Left lung (tissue), 10 donors: ENCODE measurements around the gene NUP93. TPM values are rescaled to one million over a fixed set of nuclear protein-coding genes. Genes with fewer than 3 reads are reported as not detected.

Experiments
- ATAC-seq: fragments of 200-7000 bp; cut with Tn5 transposase; one replicate; pipeline ENCODE4 v1.9.1; 2020; ENCODE audit warnings: moderate library complexity
- DNase-seq, 4 donors: peaks; one replicate each; pipeline ENCODE4 v3.0.0-alpha.2; 2013 to 2020
- H3K27ac ChIP-seq, 2 donors: fragments of 200-600 bp; sonication (generic) in 1 of 2; one replicate each; pipeline versions ENCODE4 v1.5.0 to v1.8.0; 2020 to 2021
- H3K27me3 ChIP-seq, 2 donors: fragments of 200-600 bp; sonication (generic) in 1 of 2; one replicate each; pipeline versions ENCODE4 v1.5.0 to v1.8.0; 2020 to 2021
- H3K36me3 ChIP-seq, 2 donors: fragments of 200-600 bp; sonication (generic) in 1 of 2; one replicate each; pipeline versions ENCODE4 v1.5.0 to v1.8.0; 2020 to 2021
- H3K4me1 ChIP-seq, 2 donors: fragments of 200-600 bp; one replicate each; pipeline ENCODE4 v1.8.0; 2021
- H3K4me3 ChIP-seq, 2 donors: fragments of 200-600 bp; sonication (generic) in 1 of 2; one replicate each; pipeline versions ENCODE4 v1.5.0 to v1.8.0; 2020 to 2021; ENCODE audit warnings: mild to moderate bottlenecking in 1 of 2
- H3K9me3 ChIP-seq, 2 donors: fragments of 200-600 bp; sonication (generic) in 1 of 2; one replicate each; pipeline versions ENCODE4 v1.5.0 to v1.8.0; 2020 to 2021
- CTCF ChIP-seq, 2 donors: fragments of 200-600 bp; sonication (generic) in 1 of 2; IDR thresholded peaks; one replicate each; pipeline versions ENCODE4 v1.5.0 to v1.8.0; 2021; ENCODE audit warnings: antibody characterized with exemption in 2 of 2
- intact Hi-C, 2 donors: fragments of 100-400 bp; cut with DNase I; formaldehyde crosslinking; loops; one replicate each; pipeline versions ENCODE4 v1.11.2 to v1.14.2; 2022
- polyA plus RNA-seq, 6 donors: library from polyadenylated mRNA; unstranded; fragments of 120-200 nt; gene quantifications; one replicate each; pipeline ENCODE4 v1.2.1, GENCODE V29; 2013; ENCODE audit not compliant: insufficient read length in 6 of 6
- total RNA-seq, 2 donors: library from RNA; stranded (reverse); fragmentation: NEBNext Ultra II Directional; extraction: Animal tissue kit (Norgen Biotek cat#: 25700); gene quantifications; one replicate each; pipeline ENCODE4 v1.2.1, GENCODE V29; 2021
- donor health status: DM: no; HTN: yes; CAD: no.
- donor health status: DM: no; HTN: no; CAD: no.

Gene NUP93
- total and polyA plus RNA-seq, 8 donors = 47.1 to 75.9 (median 65.9) TPM

- Histone ChIP-seq H3K27ac (no peak overlapping the region), H3K9me3 (no peaks in the 10 kb centered on the region), H3K27me3 (no peaks in the 10 kb centered on the region), H3K4me3 (no peak overlapping the region), H3K36me3 (peaks cover 0 to 80% of the 10 kb centered on the region in 2 donors), H3K4me1 (no peaks in the 10 kb centered on the region)
- no peak for TF ChIP-seq CTCF (IDR thresholded peaks at IDR 0.05)
- intact Hi-C loops = no loop called here
- ATAC-seq (no peak), DNase-seq (no peak)
Measured at GRCh38 chr16:56823081-56823733, 93.3 kb downstream of the NUP93 start.

DNA sequence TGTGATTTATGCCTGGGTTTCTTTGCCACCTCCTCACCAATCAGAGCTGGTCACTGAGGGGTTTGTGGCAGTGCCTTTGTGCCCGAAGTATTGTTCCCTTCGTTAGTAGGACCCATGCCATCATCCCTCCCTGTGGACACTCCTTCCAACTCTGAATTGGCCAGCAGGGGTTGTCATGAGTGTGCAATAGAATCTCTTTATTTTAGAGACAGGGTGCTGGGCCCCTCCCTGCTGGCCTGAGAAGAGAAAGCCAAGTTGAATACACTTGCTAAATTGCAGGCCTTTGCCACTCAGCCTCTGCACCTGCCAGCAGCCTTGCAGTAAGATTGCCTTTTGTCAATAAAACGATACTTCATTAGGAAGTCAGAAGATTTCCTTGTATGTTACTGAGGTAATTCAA, 94.4 kb downstream of the NUP93 start:
- no peak for TF ChIP-seq CTCF (IDR thresholded peaks at IDR 0.05)
- DNase-seq (peak in 1 of 4 donors; percentile 46), ATAC-seq (peak; percentile 94)
- Histone ChIP-seq H3K27me3 (no peaks in the 10 kb centered on the region), H3K9me3 (no peaks in the 10 kb centered on the region), H3K27ac (no peak overlapping the region), H3K36me3 (peaks cover 0 to 85% of the 10 kb centered on the region in 2 donors), H3K4me1 (no peaks in the 10 kb centered on the region), H3K4me3 (no peak overlapping the region)
- intact Hi-C loops = no loop called here

- peaks cover 0 to 84% of the 10 kb centered on the region in 2 donors for H3K36me3 ChIP-seq
- no peaks in the 10 kb centered on the region for H3K9me3 ChIP-seq
- DNase-seq = no peak
- no peaks in the 10 kb centered on the region for H3K27me3 ChIP-seq
- no peak overlapping the region for H3K27ac ChIP-seq
- H3K4me1 ChIP-seq = no peaks in the 10 kb centered on the region
- TF ChIP-seq CTCF (IDR thresholded peaks at IDR 0.05) = no peak
- no peak for ATAC-seq
- no peak overlapping the region for H3K4me3 ChIP-seq
- intact Hi-C loops = no loop called here
Measured at GRCh38 chr16:56824804-56825203, 94.9 kb downstream of the NUP93 start.

GRCh38 chr16:56825826-56826225, 95.9 kb downstream of the NUP93 start:
- Histone ChIP-seq H3K4me3 (no peak overlapping the region), H3K9me3 (no peaks in the 10 kb centered on the region), H3K4me1 (no peaks in the 10 kb centered on the region), H3K36me3 (peaks cover 0 to 83% of the 10 kb centered on the region in 2 donors), H3K27me3 (no peaks in the 10 kb centered on the region), H3K27ac (no peak overlapping the region)
- TF ChIP-seq CTCF (IDR thresholded peaks at IDR 0.05) = no peak
- DNase-seq = no peak
- no peak for ATAC-seq
- intact Hi-C loops = no loop called here

DNA sequence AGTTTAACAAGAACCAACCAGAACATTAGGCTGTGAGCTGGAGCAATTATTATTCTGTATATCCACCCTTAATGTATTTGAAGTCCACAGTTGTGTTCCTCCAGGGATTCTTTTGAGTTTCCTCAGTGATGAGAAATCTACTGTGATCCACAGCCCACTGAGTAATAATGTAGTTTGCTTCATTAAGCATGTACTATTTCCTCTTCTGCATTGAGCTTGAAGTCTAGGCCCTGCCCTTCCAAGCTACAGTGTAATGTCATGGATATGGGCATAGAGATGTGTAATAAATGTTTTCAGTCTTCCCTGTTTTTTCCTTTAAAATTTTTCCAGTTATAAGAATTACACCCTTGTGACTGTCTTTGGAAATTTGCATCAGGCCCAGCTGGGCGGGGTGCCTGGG, 98.7 kb downstream of the NUP93 start:
- H3K27me3 ChIP-seq = no peaks in the 10 kb centered on the region
- no peaks in the 10 kb centered on the region for H3K4me1 ChIP-seq
- ATAC-seq (no peak), DNase-seq (no peak)
- no peak overlapping the region for H3K27ac ChIP-seq
- intact Hi-C loops = no loop called here
- TF ChIP-seq CTCF (IDR thresholded peaks at IDR 0.05) = no peak
- H3K4me3 ChIP-seq = no peak overlapping the region
- H3K36me3 ChIP-seq = peaks cover 0 to 83% of the 10 kb centered on the region in 2 donors
- H3K9me3 ChIP-seq = no peaks in the 10 kb centered on the region
